HG03135 (cell line): ENCODE data around the gene SYNGAP1.
A peak's percentile ranks its signal among the peaks of the same experiment; 100 is the strongest.
"Not testable (repeated sequence)": the region's sequence is repeated elsewhere in the genome, so short reads cannot be mapped to it uniquely, and the experiment has no call there.

Experiments used
- ATAC-seq: cut with Tn5 transposase; IDR thresholded peaks from one replicate; pipeline ENCODE4 v1.9.1; 2021; ENCODE audit warnings: mild to moderate bottlenecking, moderate library complexity; ENCODE audit not compliant: unreplicated experiment

SYNGAP1 gene

DNA sequence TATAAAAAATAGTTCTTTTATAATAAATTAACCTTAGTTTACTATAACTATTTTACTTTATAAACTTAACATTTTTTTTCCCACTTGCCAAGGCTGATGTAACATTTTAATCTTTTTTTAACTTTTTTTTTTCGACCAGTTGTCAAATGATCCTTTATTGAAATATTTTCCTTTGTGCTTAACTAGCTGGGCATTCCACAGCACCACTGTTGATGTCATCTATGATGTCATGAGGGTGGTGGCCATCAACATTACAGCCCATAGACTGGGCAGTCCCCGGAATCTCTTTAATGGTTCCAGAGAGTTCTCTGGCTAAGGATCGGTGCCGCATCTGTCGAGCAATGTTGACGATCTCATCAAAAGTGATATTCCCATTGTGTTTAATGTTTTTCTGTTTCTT is 20.0 kb upstream of the SYNGAP1 start:
- not testable (repeated sequence) for ATAC-seq

DNA sequence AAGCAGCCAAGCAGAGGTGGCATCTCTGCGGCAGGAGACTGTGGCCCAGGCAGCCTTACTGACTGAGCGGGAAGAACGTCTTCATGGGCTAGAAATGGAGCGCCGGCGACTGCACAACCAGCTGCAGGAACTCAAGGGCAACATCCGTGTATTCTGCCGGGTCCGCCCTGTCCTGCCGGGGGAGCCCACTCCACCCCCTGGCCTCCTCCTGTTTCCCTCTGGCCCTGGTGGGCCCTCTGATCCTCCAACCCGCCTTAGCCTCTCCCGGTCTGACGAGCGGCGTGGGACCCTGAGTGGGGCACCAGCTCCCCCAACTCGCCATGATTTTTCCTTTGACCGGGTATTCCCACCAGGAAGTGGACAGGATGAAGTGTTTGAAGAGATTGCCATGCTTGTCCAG is 15.0 kb upstream of the SYNGAP1 start:
- no peak for ATAC-seq

DNA sequence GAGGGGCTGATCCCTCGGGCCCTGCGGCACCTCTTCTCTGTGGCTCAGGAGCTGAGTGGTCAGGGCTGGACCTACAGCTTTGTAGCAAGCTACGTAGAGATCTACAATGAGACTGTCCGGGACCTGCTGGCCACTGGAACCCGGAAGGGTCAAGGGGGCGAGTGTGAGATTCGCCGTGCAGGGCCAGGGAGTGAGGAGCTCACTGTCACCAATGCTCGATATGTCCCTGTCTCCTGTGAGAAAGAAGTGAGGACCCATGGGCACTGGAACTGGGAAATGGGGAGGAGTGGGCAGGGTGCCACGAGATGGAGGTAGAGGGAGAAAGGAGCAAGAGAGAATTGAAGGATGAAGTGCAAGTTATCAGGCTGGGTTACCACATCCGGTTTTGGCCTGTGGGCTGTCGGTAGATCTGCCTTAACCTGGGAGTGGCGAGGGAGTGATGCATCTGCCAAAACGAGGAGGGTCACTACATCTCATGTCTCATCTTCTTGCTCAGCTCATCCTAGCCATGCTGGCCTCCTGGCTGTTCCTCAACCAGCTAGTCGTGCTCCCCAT is 14.4 kb upstream of the SYNGAP1 start:
- ATAC-seq, result no peak

DNA sequence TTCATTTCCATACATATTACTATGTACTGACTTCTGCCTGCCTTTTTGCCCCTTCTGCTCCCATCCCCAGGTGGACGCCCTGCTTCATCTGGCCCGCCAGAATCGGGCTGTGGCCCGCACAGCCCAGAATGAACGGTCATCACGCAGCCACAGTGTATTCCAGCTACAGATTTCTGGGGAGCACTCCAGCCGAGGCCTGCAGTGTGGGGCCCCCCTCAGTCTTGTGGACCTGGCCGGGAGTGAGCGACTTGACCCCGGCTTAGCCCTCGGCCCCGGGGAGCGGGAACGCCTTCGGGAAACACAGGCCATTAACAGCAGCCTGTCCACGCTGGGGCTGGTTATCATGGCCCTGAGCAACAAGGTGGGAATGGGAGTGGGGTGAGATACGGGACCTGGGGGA is 13.7 kb upstream of the SYNGAP1 start:
- ATAC-seq, result no peak

DNA sequence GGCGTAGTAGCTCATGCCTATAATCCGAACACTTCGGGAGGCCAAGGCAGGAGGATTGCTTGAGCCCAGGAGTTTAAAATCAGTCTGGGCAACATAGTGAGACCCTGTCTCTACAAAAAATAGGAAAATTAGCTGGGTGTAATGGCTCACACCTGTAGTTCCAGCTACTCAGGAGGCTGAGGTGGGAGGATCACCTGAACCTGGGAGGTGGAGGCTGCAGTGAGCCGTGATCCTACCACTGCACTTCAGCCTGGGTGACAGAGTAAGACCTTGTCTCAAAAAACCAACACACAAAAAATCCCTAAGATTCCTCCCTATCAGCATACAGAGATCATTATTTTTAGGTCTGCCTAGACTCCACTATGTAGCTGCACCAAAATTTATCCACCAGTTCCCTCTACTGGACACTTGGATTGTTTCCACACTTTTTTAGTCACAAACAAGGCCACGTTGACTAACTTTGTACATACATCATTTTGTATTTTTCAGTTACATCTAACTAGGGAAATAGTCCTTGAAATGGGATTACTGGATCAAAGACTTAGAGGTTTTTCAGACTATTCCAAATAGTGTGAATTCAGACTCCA is 12.6 kb upstream of the SYNGAP1 start:
- no peak for ATAC-seq

DNA sequence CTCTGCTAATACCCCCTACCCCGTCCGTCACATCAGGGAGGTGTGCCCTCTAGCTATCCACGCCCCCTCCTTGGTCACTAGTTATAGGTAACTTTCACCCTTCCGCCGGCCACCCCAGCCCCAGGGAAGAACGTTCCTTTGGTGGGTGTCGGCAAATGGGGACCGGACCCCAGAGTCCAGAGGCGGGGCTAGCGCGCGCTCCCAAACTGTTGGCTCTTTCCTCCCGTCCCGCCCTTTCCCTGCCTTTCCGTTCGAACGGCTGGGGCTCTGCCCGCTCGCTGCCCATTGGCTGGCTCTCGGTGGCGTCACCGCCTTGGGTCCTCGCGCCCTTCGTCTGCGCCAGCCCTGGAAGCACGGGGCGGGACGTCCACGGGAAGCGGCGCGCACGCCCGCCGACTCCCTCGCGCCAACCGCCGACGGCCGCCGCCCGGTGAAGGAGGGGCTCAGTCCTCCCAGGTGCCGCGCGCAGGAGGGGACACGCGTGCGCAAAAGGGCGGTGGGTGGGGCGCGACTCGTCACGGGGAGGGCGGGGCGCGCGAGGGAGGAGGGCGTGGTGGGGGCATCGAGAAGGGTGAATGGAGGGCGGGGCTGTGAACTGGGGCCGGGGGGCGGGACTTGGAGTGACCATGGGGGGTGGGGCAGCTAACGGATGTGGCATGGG is 9.7 kb upstream of the SYNGAP1 start:
- peak; percentile 69 for ATAC-seq

DNA sequence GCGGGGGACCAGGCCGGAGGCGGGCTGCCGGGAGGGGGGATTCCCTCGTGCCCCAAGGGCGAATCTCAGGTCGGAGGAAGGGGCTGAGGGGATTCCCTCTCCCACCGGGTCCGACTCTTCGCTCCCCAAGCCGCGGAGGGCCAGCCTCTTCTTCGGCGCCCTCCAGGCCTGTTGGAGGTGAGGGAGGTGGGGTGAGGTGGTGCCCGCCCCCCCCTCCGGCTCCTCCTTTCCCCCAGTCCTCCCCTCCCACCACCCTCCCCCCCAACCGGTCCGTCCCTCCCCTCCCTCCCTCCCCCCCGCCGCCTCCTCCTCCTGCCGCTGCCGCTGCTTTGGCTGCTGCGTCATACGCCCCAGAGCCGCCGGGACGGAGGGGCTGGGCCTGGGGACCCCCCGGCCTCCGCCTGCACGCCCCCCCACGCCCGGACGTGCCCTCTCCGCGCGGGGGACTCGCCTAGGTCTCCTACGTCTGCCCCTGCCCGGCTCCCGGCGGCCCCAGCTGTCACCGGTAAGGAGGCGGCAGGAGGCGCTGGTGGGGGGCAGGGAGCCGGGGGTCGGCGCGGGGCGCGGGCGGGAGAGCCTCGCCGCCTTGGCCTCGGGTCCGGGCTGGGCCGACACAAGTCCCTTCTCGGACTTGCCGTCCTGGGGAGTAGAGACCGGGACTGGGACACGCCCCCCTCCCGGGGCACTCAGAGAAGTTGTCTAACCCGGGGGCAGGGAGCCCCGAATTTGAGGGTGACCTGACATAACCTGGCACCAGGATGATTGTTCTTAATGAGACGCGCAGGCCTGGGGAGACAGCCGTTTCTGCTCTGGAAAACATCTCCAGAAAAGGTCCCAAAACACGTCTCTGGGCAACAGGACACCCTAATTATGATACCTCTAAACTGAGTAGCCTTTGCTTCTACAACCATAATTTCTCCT is 8.9 kb upstream of the SYNGAP1 start, which contains the start of gene PHF1:
PHF1 (plus strand) TSS at position 304 of the 921 bp plus-strand sequence. CDS start 1,250 bp downstream, outside the sequence.
- peak; percentile 38 for ATAC-seq

DNA sequence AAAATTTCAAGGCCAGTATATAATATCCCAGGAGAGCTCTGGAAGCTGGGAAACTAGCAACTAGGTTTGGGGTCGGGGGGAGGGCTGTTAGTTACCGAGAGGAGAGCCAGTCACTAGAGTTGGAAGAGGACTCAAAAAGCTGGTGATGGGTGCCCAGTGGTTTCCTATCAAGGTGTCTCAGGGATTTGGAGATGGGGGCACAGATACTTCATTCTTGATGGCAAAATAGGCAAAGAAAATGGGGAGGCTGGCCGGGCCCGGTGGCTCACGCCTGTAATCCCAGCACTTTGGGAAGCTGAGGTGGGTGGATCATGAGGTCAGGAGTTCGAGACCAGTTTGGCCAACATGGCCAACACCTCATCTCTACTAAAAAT is 8.2 kb upstream of the SYNGAP1 start:
- no peak for ATAC-seq

DNA sequence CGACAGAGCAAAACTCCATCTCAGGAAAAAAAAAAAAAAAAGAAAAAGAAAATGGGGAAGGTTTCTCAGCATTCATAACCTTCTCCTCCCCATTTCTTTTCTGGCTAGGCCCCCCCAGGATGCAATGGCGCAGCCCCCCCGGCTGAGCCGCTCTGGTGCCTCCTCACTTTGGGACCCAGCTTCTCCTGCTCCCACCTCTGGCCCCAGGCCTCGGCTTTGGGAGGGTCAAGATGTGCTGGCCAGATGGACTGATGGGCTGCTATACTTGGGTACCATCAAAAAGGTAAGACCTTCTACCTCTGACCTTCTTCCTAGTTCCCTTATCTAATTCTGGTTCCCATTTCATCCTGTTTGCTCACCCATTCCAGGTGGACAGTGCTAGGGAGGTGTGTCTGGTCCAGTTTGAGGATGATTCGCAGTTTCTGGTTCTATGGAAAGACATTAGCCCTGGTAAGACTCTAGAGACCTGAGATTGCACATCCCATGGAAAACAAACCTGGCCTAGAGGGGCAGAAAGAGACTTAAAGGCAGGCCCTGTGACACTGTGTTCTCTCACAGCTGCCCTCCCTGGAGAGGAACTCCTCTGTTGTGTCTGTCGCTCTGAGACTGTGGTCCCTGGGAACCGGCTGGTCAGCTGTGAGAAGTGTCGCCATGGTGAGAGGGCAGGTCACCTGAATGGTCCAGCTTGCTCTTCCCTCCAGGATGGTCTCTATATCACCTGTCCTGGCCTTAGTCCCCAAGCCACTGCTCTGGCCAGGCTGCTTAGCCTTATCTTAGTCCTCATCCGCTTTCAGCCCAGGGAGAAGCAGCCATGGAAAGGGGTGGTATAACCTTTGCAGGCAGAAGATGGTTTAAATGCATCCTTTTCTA is 7.5 kb upstream of the SYNGAP1 start:
- no peak for ATAC-seq

DNA sequence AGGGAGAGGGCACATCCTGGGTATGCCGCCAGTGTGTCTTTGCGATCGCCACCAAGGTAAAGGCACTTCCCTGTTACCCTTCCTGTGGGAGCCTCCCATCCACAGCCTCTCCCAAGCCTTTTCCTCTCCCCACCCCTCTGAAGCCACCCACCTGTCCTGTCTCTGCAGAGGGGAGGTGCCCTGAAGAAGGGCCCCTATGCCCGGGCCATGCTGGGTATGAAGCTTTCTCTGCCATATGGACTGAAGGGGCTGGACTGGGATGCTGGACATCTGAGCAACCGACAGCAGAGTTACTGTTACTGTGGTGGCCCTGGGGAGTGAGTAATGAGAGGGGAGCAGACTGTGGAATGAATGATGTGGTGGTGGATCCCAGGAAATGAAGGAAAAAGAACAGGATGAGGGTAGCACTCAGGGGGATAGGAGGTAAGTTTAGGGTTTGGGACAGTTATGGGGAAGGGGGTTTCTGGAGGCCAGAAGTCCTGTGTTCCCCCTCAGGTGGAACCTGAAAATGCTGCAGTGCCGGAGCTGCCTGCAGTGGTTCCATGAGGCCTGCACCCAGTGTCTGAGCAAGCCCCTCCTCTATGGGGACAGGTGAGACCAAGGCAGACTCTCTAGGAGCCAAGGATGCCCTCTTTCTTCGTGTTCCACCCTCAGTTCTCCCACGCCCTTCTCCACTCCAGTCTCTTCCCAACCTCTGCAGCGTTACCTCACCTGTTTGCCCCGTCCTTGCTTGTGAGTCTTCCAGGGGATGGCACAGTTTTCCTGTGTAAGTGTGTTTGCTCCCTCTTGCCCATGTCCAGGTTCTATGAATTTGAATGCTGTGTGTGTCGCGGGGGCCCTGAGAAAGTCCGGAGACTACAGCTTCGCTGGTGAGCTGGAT is 6.4 kb upstream of the SYNGAP1 start:
- no peak for ATAC-seq

DNA sequence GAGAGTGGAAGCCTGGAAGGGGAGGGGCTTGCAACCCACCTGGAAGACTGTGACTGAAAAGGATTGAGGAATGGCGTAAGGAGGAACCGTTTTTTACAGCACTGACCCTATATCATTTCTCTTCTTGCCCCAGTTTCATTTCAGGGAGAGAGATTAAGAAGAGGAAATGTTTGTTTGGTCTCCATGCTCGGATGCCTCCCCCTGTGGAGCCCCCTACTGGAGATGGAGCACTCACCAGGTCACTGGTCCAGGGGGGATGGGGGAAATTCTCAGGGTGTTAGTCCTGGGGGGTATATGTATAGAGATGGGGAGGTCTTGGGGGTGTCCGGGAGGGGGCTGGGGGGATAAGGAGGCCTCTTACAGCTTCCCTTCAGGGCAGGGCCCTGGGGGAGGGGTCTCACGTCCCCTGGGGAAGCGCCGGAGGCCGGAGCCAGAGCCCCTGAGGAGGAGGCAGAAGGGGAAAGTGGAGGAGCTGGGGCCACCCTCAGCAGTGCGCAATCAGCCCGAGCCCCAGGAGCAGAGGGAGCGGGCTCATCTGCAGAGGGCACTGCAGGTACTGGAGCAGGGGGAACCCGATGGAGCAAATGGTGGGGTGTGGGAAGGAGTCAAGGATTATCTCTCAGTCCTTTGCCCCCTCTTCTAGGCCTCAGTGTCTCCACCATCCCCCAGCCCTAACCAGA is 5.1 kb upstream of the SYNGAP1 start:
- no peak for ATAC-seq

DNA sequence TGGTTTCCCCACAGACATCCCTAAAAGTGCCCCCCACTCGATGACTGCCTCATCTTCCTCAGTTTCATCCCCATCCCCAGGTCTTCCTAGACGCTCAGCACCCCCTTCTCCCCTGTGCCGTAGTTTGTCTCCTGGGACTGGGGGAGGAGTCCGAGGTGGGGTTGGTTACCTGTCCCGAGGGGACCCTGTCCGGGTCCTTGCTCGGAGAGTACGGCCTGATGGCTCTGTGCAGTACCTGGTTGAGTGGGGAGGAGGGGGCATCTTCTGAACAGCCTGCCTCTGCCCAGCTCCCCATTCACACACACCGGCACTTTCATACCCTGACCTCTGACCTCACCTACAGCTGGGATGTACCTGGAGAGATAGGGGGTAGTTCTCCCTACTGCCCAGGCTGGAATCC is 4.0 kb upstream of the SYNGAP1 start:
- no peak for ATAC-seq

DNA sequence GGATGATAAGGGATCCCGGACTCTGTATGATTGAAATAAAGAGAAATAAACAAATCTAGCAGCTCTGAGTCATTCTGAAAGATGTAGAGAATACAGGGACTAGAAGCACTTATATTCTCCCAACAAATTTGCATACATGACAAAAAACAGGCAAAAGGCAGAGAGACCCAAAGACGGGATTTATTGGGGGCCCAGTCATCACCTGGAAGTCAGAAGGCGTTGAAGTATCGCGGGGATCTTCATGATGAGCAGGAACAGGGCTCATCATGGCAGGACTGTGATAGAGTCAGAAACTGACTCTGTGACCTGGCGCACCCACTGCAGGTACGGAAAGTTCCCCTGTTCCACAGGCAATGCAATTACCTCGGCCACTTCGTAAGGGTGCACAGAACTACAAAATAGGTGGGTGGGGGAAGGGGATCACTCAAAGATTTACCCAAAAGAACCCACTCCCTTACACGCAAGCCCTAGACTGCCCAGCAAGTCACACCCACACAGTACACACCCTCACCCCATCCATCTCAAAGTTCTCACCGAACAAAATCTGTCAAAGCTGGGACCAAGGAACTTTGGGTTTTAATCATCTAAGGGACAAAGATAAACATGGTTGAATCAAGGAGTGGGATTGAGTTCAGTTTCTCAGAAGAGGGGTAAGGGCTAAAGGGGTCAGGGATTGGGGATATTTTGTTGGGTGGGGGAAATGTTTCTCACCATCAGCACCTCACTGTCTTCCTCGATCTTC is 3.3 kb upstream of the SYNGAP1 start:
- ATAC-seq, result no peak

DNA sequence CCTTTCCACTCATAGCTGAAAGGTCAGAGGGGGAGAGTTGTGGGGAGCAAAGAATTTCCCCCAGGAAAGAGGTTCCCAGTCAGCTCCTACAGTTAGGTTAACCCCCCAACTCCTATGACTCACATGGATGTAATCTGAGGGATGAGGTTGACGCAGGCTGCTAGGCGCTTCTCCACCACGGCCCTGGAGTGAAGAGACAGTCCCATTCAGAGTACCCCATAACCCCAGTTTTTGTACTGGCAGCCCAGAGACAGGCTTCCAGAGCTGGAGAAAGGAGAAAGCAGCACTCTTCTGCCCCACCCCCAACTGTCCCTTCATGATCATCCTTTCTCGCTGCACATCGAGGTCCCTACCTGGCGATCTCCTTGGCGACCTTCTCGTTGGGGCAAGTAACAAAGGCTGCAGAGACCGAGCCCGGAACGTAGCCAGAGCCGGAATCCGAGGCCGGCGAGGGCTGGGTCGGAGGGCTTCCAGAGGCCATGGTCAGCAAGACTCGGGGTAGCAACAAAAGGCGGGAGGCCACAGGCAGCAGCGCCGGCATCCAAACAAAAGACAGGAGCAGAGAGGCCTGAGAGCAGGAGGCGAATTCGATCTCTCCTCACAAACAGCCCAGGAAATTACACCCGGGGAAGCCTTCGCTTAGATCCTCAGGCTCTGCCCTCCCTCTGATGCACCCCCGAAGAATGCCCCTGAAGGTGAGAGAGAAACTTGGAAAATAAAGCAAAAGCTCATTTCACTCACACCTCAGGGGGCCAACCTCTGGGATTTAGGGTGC is 2.5 kb upstream of the SYNGAP1 start:
- peak; percentile 1 for ATAC-seq

DNA sequence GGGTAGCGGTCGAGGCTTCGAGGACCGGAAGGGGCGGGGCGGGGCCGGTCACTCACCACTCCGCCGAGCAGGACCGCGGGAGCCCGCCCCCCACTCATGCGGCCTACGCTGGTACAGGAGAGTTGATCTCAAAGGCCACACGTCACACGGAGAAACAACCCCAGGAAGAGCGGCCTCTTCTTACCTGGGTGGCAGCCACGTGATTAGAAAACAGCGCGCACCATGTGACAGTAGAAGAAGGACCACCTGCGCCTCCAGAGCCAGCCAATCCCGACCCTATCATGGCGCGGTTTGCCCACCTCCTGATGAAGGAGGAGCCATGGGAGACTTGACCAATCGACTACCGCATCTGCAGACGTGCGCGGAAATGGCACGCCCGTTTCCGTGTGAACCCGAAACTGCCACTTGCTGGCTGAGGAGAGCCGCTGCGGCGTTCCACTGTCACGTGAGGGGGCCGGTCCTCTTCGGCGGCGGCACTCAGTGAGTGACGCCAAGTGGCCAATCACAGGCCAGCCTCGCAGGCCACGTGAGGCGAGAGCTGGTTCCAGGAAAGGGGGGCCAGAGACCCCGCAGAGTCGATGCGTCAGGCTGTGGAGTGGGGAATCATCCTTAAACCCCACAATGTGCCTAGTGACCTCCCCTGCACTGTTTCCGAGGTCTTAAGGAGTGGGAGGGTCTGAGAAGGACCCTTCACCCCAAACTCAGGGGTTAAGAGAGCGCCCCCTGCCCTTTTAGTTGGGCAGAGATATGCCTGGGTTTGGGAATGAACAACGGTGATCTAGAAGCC is 1.8 kb upstream of the SYNGAP1 start, which contains the start of gene CUTA:
CUTA (minus strand) TSS at position 205 of the 787 bp plus-strand sequence; CDS start at position 98, 107 bp downstream.
- peak; percentile 85 for ATAC-seq

DNA sequence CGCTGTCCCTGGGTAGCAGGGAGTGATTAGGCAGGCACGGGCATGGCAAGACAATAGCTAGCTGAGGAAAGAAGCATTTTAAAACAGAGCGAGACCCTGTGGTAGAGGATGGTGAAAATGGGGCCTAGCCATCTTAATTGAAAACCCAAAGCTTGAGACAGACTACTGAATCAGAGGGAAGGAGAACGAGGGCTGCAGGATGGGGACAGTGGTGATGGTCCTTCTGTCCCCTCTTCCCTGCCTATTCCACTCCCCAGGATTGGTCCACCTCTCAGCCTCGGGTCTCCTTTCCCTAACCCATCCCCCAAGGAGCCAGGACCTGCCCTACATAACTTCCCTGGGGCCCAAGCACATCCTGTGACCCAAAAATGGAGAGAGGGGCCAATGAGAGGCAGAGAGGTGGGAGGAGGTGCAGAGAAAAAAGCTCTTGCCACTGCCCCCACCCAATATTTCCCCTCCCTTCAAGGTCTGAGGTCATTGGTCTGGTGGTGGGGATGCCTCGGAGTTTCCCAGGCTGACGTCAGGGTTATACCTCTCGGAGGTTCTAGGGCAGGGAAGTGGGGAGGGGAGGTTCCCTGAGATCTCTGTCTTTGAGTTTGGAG is 1.1 kb upstream of the SYNGAP1 start:
- no peak for ATAC-seq
